GM10266 (cell line): ENCODE data around the gene PLA2G2F.
A peak's percentile ranks its signal among the peaks of the same experiment; 100 is the strongest.

ENCODE experiments used
- DNase-seq: peaks from one replicate; pipeline ENCODE4 v3.0.0; 2012; ENCODE audit errors: extremely low spot score
- CTCF ChIP-seq: IDR thresholded peaks from 2 replicates; pipeline ENCODE4 v1.5.1; 2012; ENCODE audit warnings: mild to moderate bottlenecking, low read depth; ENCODE audit not compliant: control insufficient read depth, insufficient read depth; ENCODE audit errors: missing control alignments

Gene PLA2G2F

GRCh38 chr1:20095564-20096434 is 43.3 kb upstream of the PLA2G2F start:
- DNase-seq: no peak

GRCh38 chr1:20096840-20097447 is 42.2 kb upstream of the PLA2G2F start:
- DNase-seq: no peak
- no peak for TF ChIP-seq CTCF

More at GRCh38 chr1:20095564-20096434, 43.3 kb upstream of the PLA2G2F start:
- no peak for TF ChIP-seq CTCF

- TF ChIP-seq CTCF: no peak
- no peak for DNase-seq
Observed at GRCh38 chr1:20099533-20099932, 39.6 kb upstream of the PLA2G2F start.

GRCh38 chr1:20100632-20101355 is 38.3 kb upstream of the PLA2G2F start:
- peak; percentile 81 for TF ChIP-seq CTCF
- DNase-seq: peak; percentile 59

- TF ChIP-seq CTCF: no peak
- DNase-seq: no peak
Observed at GRCh38 chr1:20102875-20103274, 36.2 kb upstream of the PLA2G2F start.

- DNase-seq: no peak
- no peak for TF ChIP-seq CTCF
Observed at GRCh38 chr1:20105856-20106255, 33.3 kb upstream of the PLA2G2F start.
